ENCODE results near the gene C1QTNF8. TPM values are rescaled to one million over a fixed set of nuclear protein-coding genes. Genes with fewer than 3 reads are reported as not detected.

The C1QTNF8 gene
- total and polyA plus RNA-seq, 2 of the 13 experiments (the other 11 are each of a cell fraction or from before 2014, with no cell fraction given), result 0.09 TPM; not detected in 1

DNA sequence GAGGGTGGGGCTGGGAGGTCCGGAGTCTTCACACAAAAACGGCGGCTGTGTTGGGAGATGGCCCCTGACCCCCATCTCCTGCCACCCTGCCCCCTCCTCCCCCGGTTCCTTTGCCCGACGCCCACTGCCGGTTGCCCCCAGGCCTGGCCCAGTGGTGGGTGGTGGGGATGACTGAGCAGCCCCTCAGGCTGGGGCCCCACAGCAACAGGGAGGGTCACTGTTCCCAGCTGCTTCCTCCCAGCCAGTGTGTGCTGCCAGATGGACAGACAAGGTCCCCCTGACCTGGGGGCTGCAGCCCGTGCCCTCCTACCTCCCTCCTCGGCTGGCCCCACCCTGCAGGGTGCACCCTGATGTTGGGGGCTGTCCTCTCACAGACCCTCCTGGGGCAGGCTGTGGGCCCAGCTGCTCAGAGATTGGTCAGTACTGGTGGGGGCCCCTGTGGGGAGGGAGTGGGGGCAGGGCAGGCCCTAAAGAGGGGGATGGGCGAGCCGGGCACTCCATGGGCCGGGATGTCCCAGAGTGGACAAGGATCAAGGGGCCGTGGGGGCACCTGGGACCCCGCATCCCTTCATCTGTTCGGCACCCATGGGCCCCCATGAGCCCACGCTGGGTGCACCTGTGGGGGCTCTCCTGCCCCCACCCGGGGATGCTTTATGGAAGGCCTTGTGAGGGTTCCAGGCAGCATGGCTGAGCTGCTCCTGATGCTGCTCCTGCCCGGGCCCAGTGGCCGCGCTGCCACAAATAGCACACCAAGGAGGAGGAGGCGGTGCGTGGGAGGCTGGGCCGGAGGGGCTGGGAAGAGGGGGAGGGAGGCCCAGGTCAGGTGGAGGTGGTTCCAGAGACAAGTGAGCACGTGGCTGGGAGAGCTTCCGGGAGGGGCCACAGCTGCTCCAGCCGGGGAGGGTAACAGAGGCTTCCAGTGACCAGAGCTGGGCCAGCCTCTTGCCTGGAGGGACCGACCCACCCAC lies 5.1 kb downstream of the C1QTNF8 start (continued):
- TF ChIP-seq STAT5B (CRISPR knock-in tag; IDR thresholded peaks at IDR 0.05) (no peak), JARID2 (CRISPR knock-in tag; IDR thresholded peaks at IDR 0.05; ENCODE audit: insufficient replicate concordance) (no peak), MLLT10 (CRISPR knock-in tag; IDR thresholded peaks at IDR 0.05) (no peak), IKZF1 (IDR thresholded peaks at IDR 0.05) (no peak), ZNF337 (CRISPR knock-in tag; IDR thresholded peaks at IDR 0.05; ENCODE audit: borderline replicate concordance, low read depth) (no peak), TCF7 (IDR thresholded peaks at IDR 0.05; ENCODE audit: low read depth) (no peak), ZSCAN20 (CRISPR knock-in tag; IDR thresholded peaks at IDR 0.05; ENCODE audit: borderline replicate concordance) (no peak), ZSCAN21 (CRISPR knock-in tag; IDR thresholded peaks at IDR 0.05; ENCODE audit: borderline replicate concordance) (peak; percentile 57; the same call in 1 of the 2 replicates), ZNF569 (CRISPR knock-in tag; IDR thresholded peaks at IDR 0.05; ENCODE audit: borderline replicate concordance) (no peak), ZFP82 (CRISPR knock-in tag; IDR thresholded peaks at IDR 0.05; ENCODE audit: borderline replicate concordance) (no peak; the same call in 1 of the 2 replicates), PHF21A (CRISPR knock-in tag; IDR thresholded peaks at IDR 0.05) (no peak), ZNF572 (CRISPR knock-in tag; IDR thresholded peaks at IDR 0.05) (no peak), ZNF781 (CRISPR knock-in tag; IDR thresholded peaks at IDR 0.05; ENCODE audit: borderline replicate concordance, not compliant biosample characterization) (no peak), ZNF318 (CRISPR knock-in tag; IDR thresholded peaks at IDR 0.05) (no peak), ZNF513 (CRISPR knock-in tag; conservative IDR thresholded peaks at IDR 0.05) (no peak), U2AF2 (IDR thresholded peaks at IDR 0.05; ENCODE audit: low read depth, low read length) (no peak)
- TF ChIP-seq, protein P1, sequence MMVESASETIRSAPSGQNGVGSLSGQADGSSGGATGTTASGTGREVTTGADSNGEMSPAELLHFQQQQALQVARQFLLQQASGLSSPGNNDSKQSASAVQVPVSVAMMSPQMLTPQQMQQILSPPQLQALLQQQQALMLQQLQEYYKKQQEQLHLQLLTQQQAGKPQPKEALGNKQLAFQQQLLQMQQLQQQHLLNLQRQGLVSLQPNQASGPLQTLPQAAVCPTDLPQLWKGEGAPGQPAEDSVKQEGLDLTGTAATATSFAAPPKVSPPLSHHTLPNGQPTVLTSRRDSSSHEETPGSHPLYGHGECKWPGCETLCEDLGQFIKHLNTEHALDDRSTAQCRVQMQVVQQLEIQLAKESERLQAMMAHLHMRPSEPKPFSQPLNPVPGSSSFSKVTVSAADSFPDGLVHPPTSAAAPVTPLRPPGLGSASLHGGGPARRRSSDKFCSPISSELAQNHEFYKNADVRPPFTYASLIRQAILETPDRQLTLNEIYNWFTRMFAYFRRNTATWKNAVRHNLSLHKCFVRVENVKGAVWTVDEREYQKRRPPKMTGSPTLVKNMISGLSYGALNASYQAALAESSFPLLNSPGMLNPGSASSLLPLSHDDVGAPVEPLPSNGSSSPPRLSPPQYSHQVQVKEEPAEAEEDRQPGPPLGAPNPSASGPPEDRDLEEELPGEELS (CRISPR knock-in tag; IDR thresholded peaks at IDR 0.05), result no peak; the same call in 1 of the 2 replicates
